ENCODE measurements around the gene TSPEAR. TPM values are rescaled to one million over a fixed set of nuclear protein-coding genes. Genes with fewer than 3 reads are reported as not detected.

TSPEAR gene
- total and polyA plus RNA-seq, 2 of the 13 experiments (the other 11 are each of a cell fraction or from before 2014, with no cell fraction given) = 0.07 to 0.32 TPM

DNA sequence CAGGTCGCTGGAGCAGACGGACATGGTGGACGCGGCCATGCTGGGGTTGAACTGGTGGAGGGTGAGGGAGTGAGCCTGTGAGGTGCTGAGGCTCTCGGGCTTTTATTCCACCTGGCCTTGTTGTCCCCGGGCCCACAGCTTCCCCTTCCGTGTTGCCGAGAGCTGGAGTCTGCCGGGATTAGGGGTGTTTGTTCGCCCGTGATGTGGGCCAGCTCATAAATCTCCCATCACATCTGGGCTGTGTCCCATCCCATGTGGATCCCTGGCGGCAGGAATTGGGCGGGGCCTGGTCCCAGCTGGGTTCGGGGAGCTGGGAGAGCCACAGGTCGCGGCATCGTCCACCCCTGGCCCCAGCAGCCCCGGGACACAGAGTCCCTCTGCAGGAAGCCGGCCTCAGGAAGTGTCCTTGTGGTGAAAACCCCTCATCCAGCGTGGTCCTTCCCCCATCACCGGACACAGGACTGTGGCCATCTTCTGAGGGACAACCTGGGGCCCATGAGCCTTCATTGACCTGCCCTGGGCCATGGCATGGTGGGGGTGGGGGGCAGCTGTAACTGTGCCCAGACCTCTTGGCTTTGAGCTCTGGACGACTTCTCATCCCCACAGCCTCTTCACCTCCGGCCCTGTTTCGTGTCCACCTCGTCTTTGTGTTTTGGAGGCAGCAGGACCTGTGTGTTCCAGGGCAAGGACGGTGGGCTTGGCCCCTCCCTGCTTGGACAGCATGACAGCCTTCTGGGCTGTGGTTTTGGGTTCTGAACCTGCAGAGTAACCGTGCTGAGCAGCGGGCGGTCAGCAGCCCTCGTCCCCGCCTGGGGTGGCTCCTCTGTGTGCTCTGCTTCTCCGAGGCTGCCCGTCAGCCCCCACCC, 118.7 kb downstream of the TSPEAR start, which contains the start of gene KRTAP10-6:
Gene KRTAP10-6, minus strand, starts transcription at position 60 of the 866 bp plus-strand sequence. Its CDS starts 21 bp downstream, at position 39.
- no peak for DNase-seq (ENCODE audit: low spot score)
- no TSS peak for BruUV-seq (replicated peaks)
- peak within 1 kb of the TSS; percentile 59 for H3K4me2 ChIP-seq (ENCODE audit: low read depth, low read length)
- H3K4me1 ChIP-seq (ENCODE audit: insufficient read depth, low read length) = peaks cover 52% of the 10 kb centered on the region
- POLR2A ChIA-PET = no interaction called here
- intact Hi-C loops (cut with micrococcal nuclease; ENCODE audit: unreplicated experiment) = no loop called here
- peak within 1 kb of the TSS; percentile 80 for H3K27ac ChIP-seq (ENCODE audit: extremely low read length, insufficient read depth, low read length)
- CTCF ChIA-PET (ENCODE audit: low intra/inter-chr PET ratio, low total read pairs) = no interaction called here
- H3K4me3 ChIP-seq (replicated peaks in 1 of 3; ENCODE audit: insufficient read depth in 1 of 3, low read depth in 2 of 3, low read length in 3 of 3) = peak within 1 kb of the TSS in 1 of 3 experiments; percentile 4; a peak in 1 of 6 replicates
- H3K9ac ChIP-seq (ENCODE audit: insufficient read depth, low read depth, low read length) = 0 out of 2 replicates have a peak within 1 kb of the TSS, but pooled peaks have one; percentile 2
- no peaks in the 10 kb centered on the region for H4K20me1 ChIP-seq (ENCODE audit: insufficient read depth, low read length)
- H3K36me3 ChIP-seq (replicated peaks in 1 of 2; ENCODE audit: control insufficient read depth in 1 of 2, insufficient read depth in 2 of 2, low read length in 2 of 2) = no peaks in the 10 kb centered on the region
- no peak for FAIRE-seq
- ATAC-seq = peak; percentile 8; the same call in 2 of the 3 replicates
- no peak within 1 kb of the TSS for H2AFZ ChIP-seq (ENCODE audit: low read length)
- 83% methylated on average over 20 of the region's 33 CpGs for WGBS (ENCODE audit: low lambda C conversion rate)
- H3K27me3 ChIP-seq (ENCODE audit: control insufficient read depth in 1 of 2, insufficient read depth in 2 of 2, low read length in 2 of 2) = no peaks in the 10 kb centered on the region; a peak in 1 of 5 replicates
- no peaks in the 10 kb centered on the region for H3K79me2 ChIP-seq (ENCODE audit: insufficient read depth, low read length)
- no peaks in the 10 kb centered on the region for H3K9me3 ChIP-seq (ENCODE audit: low read length)
- in situ Hi-C loops (cut with HindIII; ENCODE audit: extremely low pct_ligation_motif_present, low pct_unique_long_range_greater_than_20kb) = no loop called here
- TF ChIP-seq SP2 (CRISPR knock-in tag; IDR thresholded peaks at IDR 0.05) (0 out of 2 replicates have a peak, but pooled peaks have one; percentile 26), ZNF616 (CRISPR knock-in tag; IDR thresholded peaks at IDR 0.05; ENCODE audit: low read depth) (no peak), DPF2 (CRISPR knock-in tag; IDR thresholded peaks at IDR 0.05; ENCODE audit: borderline replicate concordance, low read depth) (no peak), PITX1 (CRISPR knock-in tag; IDR thresholded peaks at IDR 0.05) (0 out of 2 replicates have a peak, but pooled peaks have one; percentile 27), ZNF446 (CRISPR knock-in tag; IDR thresholded peaks at IDR 0.05) (no peak), HNRNPH1 (optimal IDR thresholded peaks at IDR 0.05; ENCODE audit: low read depth, low read length) (no peak), RFX5 (IDR thresholded peaks at IDR 0.05; ENCODE audit: low read depth, low read length) (no peak), ZNF720 (CRISPR knock-in tag; IDR thresholded peaks at IDR 0.05) (no peak), ELF3 (CRISPR knock-in tag; IDR thresholded peaks at IDR 0.05) (no peak), ZNF737 (CRISPR knock-in tag; IDR thresholded peaks at IDR 0.05; ENCODE audit: borderline replicate concordance) (0 out of 2 replicates have a peak, but pooled peaks have one; percentile 12), ZNF562 (CRISPR knock-in tag; IDR thresholded peaks at IDR 0.05; ENCODE audit: borderline replicate concordance) (no peak)
- TF ChIP-seq, protein P1, sequence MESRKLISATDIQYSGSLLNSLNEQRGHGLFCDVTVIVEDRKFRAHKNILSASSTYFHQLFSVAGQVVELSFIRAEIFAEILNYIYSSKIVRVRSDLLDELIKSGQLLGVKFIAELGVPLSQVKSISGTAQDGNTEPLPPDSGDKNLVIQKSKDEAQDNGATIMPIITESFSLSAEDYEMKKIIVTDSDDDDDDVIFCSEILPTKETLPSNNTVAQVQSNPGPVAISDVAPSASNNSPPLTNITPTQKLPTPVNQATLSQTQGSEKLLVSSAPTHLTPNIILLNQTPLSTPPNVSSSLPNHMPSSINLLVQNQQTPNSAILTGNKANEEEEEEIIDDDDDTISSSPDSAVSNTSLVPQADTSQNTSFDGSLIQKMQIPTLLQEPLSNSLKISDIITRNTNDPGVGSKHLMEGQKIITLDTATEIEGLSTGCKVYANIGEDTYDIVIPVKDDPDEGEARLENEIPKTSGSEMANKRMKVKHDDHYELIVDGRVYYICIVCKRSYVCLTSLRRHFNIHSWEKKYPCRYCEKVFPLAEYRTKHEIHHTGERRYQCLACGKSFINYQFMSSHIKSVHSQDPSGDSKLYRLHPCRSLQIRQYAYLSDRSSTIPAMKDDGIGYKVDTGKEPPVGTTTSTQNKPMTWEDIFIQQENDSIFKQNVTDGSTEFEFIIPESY (CRISPR knock-in tag; IDR thresholded peaks at IDR 0.05) = peak; percentile 39; the same call in 1 of the 2 replicates
- TF ChIP-seq, protein P2, sequence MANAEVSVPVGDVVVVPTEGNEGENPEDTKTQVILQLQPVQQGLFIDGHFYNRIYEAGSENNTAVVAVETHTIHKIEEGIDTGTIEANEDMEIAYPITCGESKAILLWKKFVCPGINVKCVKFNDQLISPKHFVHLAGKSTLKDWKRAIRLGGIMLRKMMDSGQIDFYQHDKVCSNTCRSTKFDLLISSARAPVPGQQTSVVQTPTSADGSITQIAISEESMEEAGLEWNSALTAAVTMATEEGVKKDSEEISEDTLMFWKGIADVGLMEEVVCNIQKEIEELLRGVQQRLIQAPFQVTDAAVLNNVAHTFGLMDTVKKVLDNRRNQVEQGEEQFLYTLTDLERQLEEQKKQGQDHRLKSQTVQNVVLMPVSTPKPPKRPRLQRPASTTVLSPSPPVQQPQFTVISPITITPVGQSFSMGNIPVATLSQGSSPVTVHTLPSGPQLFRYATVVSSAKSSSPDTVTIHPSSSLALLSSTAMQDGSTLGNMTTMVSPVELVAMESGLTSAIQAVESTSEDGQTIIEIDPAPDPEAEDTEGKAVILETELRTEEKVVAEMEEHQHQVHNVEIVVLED (CRISPR knock-in tag; IDR thresholded peaks at IDR 0.05; ENCODE audit: borderline replicate concordance) = no peak
- TF ChIP-seq, protein P3, sequence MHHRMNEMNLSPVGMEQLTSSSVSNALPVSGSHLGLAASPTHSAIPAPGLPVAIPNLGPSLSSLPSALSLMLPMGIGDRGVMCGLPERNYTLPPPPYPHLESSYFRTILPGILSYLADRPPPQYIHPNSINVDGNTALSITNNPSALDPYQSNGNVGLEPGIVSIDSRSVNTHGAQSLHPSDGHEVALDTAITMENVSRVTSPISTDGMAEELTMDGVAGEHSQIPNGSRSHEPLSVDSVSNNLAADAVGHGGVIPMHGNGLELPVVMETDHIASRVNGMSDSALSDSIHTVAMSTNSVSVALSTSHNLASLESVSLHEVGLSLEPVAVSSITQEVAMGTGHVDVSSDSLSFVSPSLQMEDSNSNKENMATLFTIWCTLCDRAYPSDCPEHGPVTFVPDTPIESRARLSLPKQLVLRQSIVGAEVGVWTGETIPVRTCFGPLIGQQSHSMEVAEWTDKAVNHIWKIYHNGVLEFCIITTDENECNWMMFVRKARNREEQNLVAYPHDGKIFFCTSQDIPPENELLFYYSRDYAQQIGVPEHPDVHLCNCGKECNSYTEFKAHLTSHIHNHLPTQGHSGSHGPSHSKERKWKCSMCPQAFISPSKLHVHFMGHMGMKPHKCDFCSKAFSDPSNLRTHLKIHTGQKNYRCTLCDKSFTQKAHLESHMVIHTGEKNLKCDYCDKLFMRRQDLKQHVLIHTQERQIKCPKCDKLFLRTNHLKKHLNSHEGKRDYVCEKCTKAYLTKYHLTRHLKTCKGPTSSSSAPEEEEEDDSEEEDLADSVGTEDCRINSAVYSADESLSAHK (CRISPR knock-in tag; IDR thresholded peaks at IDR 0.05; ENCODE audit: borderline replicate concordance) = no peak
- TF ChIP-seq, protein P4, sequence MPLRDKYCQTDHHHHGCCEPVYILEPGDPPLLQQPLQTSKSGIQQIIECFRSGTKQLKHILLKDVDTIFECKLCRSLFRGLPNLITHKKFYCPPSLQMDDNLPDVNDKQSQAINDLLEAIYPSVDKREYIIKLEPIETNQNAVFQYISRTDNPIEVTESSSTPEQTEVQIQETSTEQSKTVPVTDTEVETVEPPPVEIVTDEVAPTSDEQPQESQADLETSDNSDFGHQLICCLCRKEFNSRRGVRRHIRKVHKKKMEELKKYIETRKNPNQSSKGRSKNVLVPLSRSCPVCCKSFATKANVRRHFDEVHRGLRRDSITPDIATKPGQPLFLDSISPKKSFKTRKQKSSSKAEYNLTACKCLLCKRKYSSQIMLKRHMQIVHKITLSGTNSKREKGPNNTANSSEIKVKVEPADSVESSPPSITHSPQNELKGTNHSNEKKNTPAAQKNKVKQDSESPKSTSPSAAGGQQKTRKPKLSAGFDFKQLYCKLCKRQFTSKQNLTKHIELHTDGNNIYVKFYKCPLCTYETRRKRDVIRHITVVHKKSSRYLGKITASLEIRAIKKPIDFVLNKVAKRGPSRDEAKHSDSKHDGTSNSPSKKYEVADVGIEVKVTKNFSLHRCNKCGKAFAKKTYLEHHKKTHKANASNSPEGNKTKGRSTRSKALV (CRISPR knock-in tag; IDR thresholded peaks at IDR 0.05) = no peak
